IMR-90 (cell line): ENCODE data around the gene SCARB1. TPM values are rescaled to one million over a fixed set of nuclear protein-coding genes. Genes with fewer than 3 reads are reported as not detected.

Experiments used
- ATAC-seq: fragments of 200-7000 bp; cut with Tn5 transposase; 2 replicates; pipeline ENCODE4 v1.9.1; 2020; ENCODE audit warnings: low read depth, mild to moderate bottlenecking, moderate library complexity
- BruUV-seq: library from RNA; stranded (reverse); fragments of 400-500 nt; replicated peaks from 2 replicates; lab custom pipeline; 2021; lab: Mats Ljungman, UMichigan
- CTCF ChIA-PET: fragments of 300-600 bp; formaldehyde crosslinking; extraction: SDS; loops from one replicate; lab custom pipeline; 2021; ENCODE audit warnings: antibody characterized with exemption; lab: Yijun Ruan, JAX
- POLR2A ChIA-PET: fragments of 300-600 bp; sonication (Branson Sonifier 250); formaldehyde crosslinking; loops from one replicate; lab custom pipeline; 2022; ENCODE audit warnings: antibody characterized with exemption; ENCODE audit not compliant: unreplicated experiment; lab: Charles Lee
- DNase-seq: peaks from one replicate; pipeline ENCODE4 v3.0.0; 2013
- H2AFZ ChIP-seq: replicated peaks from 2 replicates; pipeline ENCODE3; 2013; ENCODE audit warnings: low read length, mild to moderate bottlenecking; ENCODE audit not compliant: poor library complexity
- H2AK5ac ChIP-seq: 2 replicates; pipeline ENCODE4 v1.6.1; 2013; ENCODE audit warnings: low read depth, low read length, inconsistent platforms
- H2AK9ac ChIP-seq: replicated peaks from 2 replicates; pipeline ENCODE3; 2013; ENCODE audit warnings: mild to moderate bottlenecking, low read depth, low read length, moderate library complexity; ENCODE audit not compliant: poor library complexity
- H2BK120ac ChIP-seq: 2 replicates; pipeline ENCODE4 v1.6.1; 2013; ENCODE audit warnings: low read depth, low read length, inconsistent platforms
- H2BK15ac ChIP-seq: 3 replicates; pipeline ENCODE4 v1.6.1; 2013; ENCODE audit warnings: low read depth, low read length, inconsistent platforms
- H2BK20ac ChIP-seq: 2 replicates; pipeline ENCODE4 v1.6.1; 2013; ENCODE audit warnings: low read depth, mild to moderate bottlenecking, inconsistent platforms, low read length, moderate library complexity
- H2BK5ac ChIP-seq: 2 replicates; pipeline ENCODE4 v1.6.1; 2013; ENCODE audit warnings: mild to moderate bottlenecking, low read depth, low read length, inconsistent platforms; ENCODE audit not compliant: poor library complexity, severe bottlenecking
- H3K14ac ChIP-seq: replicated peaks from 2 replicates; pipeline ENCODE4 v1.6.1; 2013; ENCODE audit warnings: low read depth, low read length, inconsistent platforms
- H3K18ac ChIP-seq: 2 replicates; pipeline ENCODE4 v1.6.1; 2013; ENCODE audit warnings: low read depth, low read length, control low read depth
- H3K23ac ChIP-seq: 2 replicates; pipeline ENCODE4 v1.6.1; 2013; ENCODE audit warnings: low read depth, low read length, inconsistent platforms
- H3K27ac ChIP-seq: 2 replicates; pipeline ENCODE4 v1.5.1; 2013; ENCODE audit warnings: mild to moderate bottlenecking, control low read depth, low read length; ENCODE audit not compliant: insufficient read depth
- H3K27me3 ChIP-seq: 2 replicates; pipeline ENCODE4 v1.6.1; 2013; ENCODE audit warnings: low read length; ENCODE audit not compliant: control insufficient read depth, insufficient read depth
- H3K36me3 ChIP-seq: 2 replicates; pipeline ENCODE4 v1.6.1; 2013; ENCODE audit warnings: low read length, mixed read lengths; ENCODE audit not compliant: control insufficient read depth, insufficient read depth
- H3K4ac ChIP-seq: 2 replicates; pipeline ENCODE4 v1.6.1; 2013; ENCODE audit warnings: low read depth, low read length, inconsistent platforms
- H3K4me1 ChIP-seq: 2 replicates; pipeline ENCODE4 v1.6.1; 2013; ENCODE audit warnings: low read length, mixed read lengths; ENCODE audit not compliant: control insufficient read depth, insufficient read depth
- H3K4me2 ChIP-seq: 2 replicates; pipeline ENCODE4 v1.6.1; 2013; ENCODE audit warnings: low read depth, mild to moderate bottlenecking, control low read depth, low read length, moderate library complexity
- H3K4me3 ChIP-seq: 2 replicates; pipeline ENCODE4 v1.5.1; 2013; ENCODE audit warnings: low read depth, mild to moderate bottlenecking, control low read depth, low read length, moderate library complexity; ENCODE audit not compliant: insufficient read depth
- H3K56ac ChIP-seq: 2 replicates; pipeline ENCODE4 v1.6.1; 2013; ENCODE audit warnings: low read length, inconsistent platforms; ENCODE audit not compliant: insufficient read depth; ENCODE audit errors: extremely low read depth
- H3K79me1 ChIP-seq, 2 experiments: 2 replicates each; pipeline ENCODE4 v1.6.1; 2013; ENCODE audit warnings: low read length in 2 of 2, inconsistent platforms in 1 of 2, low read depth in 1 of 2
- H3K9ac ChIP-seq: 2 replicates; pipeline ENCODE4 v1.6.1; 2013; ENCODE audit warnings: low read depth, low read length, control low read depth
- H3K9me1 ChIP-seq: 2 replicates; pipeline ENCODE4 v1.6.1; 2013; ENCODE audit warnings: low read length, inconsistent platforms; ENCODE audit not compliant: insufficient read depth
- H3K9me3 ChIP-seq: 2 replicates; pipeline ENCODE4 v1.6.1; 2013; ENCODE audit warnings: low read length; ENCODE audit not compliant: control insufficient read depth, insufficient read depth
- H4K20me1 ChIP-seq: 2 replicates; pipeline ENCODE4 v1.6.1; 2013; ENCODE audit warnings: low read length, inconsistent platforms; ENCODE audit not compliant: insufficient read depth
- H4K5ac ChIP-seq: 2 replicates; pipeline ENCODE4 v1.6.1; 2013; ENCODE audit warnings: mild to moderate bottlenecking, low read depth, low read length, control low read depth
- H4K8ac ChIP-seq, 2 experiments: 2 replicates each; pipeline ENCODE4 v1.6.1; 2013; ENCODE audit warnings: low read depth in 2 of 2, low read length in 2 of 2, control low read depth in 1 of 2, inconsistent platforms in 1 of 2
- H4K91ac ChIP-seq: 2 replicates; pipeline ENCODE4 v1.6.1; 2013; ENCODE audit warnings: low read depth, low read length, inconsistent platforms; ENCODE audit not compliant: insufficient read depth
- CEBPB ChIP-seq: IDR thresholded peaks from 2 replicates; pipeline ENCODE4 v1.6.1; 2012; ENCODE audit warnings: low read depth, low read length, improper control_type of control experiment
- CHD1 ChIP-seq: IDR thresholded peaks from 2 replicates; pipeline ENCODE4 v1.6.1; 2012; ENCODE audit warnings: low read depth, low read length, improper control_type of control experiment
- RCOR1 ChIP-seq: IDR thresholded peaks from 2 replicates; pipeline ENCODE4 v1.6.1; 2012; ENCODE audit warnings: mild to moderate bottlenecking, low read length, improper control_type of control experiment; ENCODE audit not compliant: insufficient replicate concordance
- WGBS, 2 experiments: methylation state at CpG; one replicate each; pipeline versions ENCODE4 v1.1.5 to v1.1.7; 2013; ENCODE audit warnings: missing lambda C conversion rate in 2 of 2; ENCODE audit not compliant: insufficient read length in 1 of 2; ENCODE audit errors: extremely low coverage in 2 of 2; 5-methylcytosine and 5-hydroxymethylcytosine counted together
- dilution Hi-C: fragments of 300-500 bp; cut with HindIII; formaldehyde crosslinking; loops from one replicate; pipeline ENCODE4 v1.14.3; 2018; ENCODE audit warnings: low sequenced_read_pairs; ENCODE audit not compliant: unreplicated experiment
- in situ Hi-C: fragments of 300-500 bp; cut with MboI; formaldehyde crosslinking; loops from 3 replicates; pipeline ENCODE4 v1.14.3; 2019; ENCODE audit warnings: low sequenced_read_pairs, inconsistent platforms, mixed read lengths
- intact Hi-C: fragments of 100-400 bp; cut with micrococcal nuclease; formaldehyde crosslinking; loops from 2 replicates; pipeline ENCODE4 v1.10.0; 2022
- polyA plus RNA-seq, 3 experiments: library from polyadenylated mRNA; depleted of rRNA; stranded (reverse); fragments of >200 nt; gene quantifications; 2 replicates each; pipeline ENCODE4 v1.2.3, GENCODE V29; 2012; ENCODE audit warnings: low replicate concordance in 1 of 3
- total RNA-seq: library from RNA; depleted of rRNA; stranded (reverse); fragments of >200 nt; gene quantifications from 2 replicates; pipeline ENCODE4 v1.2.3, GENCODE V29; 2012
- TF ChIP-seq, protein P1 (sequence below): fragments of 150-350 bp; IDR thresholded peaks from 2 replicates; pipeline ENCODE4 v1.6.1; 2017; ENCODE audit warnings: mild to moderate bottlenecking, antibody characterized with exemption, low read length, low read depth

SCARB1 gene
- total and polyA plus RNA-seq, 2 of the 4 experiments (the other 2 are of a cell fraction): 3.0 to 24.8 TPM

DNA sequence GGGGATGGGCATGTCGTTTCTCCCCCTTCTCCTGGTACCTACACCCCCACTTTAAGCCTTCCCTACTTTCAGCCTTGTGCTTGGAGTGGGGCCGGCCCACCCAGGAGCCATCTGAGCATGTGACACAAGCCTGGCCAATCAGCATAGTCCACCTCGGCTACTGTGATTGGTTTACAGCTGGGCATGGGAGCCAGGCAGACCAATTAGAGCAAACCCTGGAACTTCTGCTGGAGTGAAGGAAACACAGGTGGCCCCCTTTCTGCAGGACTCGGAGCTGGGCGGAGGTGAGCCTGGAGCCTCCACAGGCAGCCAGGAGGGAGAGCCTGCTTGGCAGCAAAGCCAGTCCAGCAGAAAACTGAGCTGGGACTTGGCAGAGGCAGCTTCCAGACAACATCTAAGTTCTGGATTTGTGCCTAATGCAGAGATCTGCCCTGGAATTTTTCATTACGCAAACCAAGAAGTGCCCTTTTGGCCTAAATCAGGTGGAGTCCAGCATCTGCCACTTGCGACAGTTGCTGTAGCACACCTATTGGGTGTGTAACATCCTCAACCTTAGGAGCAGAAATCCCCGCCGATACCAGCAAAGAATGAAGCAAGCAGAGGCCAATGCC, 59.5 kb downstream of the SCARB1 start:
- H2BK20ac ChIP-seq: no peak overlapping the region
- DNase-seq: peak; percentile 13

More for the DNA sequence above, 59.5 kb downstream of the SCARB1 start:
- Histone ChIP-seq H3K27ac (no peak overlapping the region), H2AK5ac (no peak overlapping the region), H3K9me1 (0 out of 2 replicates have a peak, but pooled peaks cover 6% of the 10 kb centered on the region), H3K9ac (no peak overlapping the region), H2BK5ac (no peak overlapping the region), H3K23ac (no peak overlapping the region), H3K36me3 (no peaks in the 10 kb centered on the region; the same call in 1 of the 2 replicates), H4K91ac (no peak overlapping the region), H3K9me3 (no peaks in the 10 kb centered on the region), H3K56ac (no peak overlapping the region), H3K4me2 (no peak overlapping the region), H3K4me3 (no peak overlapping the region), H3K79me1 (no peaks in the 10 kb centered on the region), H2BK120ac (no peak overlapping the region), H3K27me3 (no peaks in the 10 kb centered on the region), H3K4ac (no peak overlapping the region), H3K14ac (no peak overlapping the region), H2AFZ (no peak overlapping the region), H4K8ac (no peak overlapping the region), H4K5ac (no peak overlapping the region), H2BK15ac (no peak overlapping the region), H4K20me1 (no peaks in the 10 kb centered on the region), H3K18ac (no peak overlapping the region), H3K4me1 (no peaks in the 10 kb centered on the region; the same call in 1 of the 2 replicates), H2AK9ac (no peak overlapping the region)
- intact Hi-C loops: no loop called here
- no TSS peak for BruUV-seq
- in situ Hi-C loops: no loop called here
- TF ChIP-seq RCOR1: no peak
- TF ChIP-seq, protein P1, sequence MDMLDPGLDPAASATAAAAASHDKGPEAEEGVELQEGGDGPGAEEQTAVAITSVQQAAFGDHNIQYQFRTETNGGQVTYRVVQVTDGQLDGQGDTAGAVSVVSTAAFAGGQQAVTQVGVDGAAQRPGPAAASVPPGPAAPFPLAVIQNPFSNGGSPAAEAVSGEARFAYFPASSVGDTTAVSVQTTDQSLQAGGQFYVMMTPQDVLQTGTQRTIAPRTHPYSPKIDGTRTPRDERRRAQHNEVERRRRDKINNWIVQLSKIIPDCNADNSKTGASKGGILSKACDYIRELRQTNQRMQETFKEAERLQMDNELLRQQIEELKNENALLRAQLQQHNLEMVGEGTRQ: peak; percentile 62; the same call in 1 of the 2 replicates
- no peak for TF ChIP-seq CHD1
- no peak for TF ChIP-seq CEBPB
- WGBS, 2 experiments: 80% methylated on average over 2 of the region's 9 CpGs; no CpG with 5 or more reads in 1 of the 2 experiments
- POLR2A ChIA-PET: no interaction called here
- CTCF ChIA-PET: no interaction called here
- dilution Hi-C loops: no loop called here
- ATAC-seq: peak; percentile 54
